Measurements from ENCODE around the gene HK3.

Gene HK3

DNA sequence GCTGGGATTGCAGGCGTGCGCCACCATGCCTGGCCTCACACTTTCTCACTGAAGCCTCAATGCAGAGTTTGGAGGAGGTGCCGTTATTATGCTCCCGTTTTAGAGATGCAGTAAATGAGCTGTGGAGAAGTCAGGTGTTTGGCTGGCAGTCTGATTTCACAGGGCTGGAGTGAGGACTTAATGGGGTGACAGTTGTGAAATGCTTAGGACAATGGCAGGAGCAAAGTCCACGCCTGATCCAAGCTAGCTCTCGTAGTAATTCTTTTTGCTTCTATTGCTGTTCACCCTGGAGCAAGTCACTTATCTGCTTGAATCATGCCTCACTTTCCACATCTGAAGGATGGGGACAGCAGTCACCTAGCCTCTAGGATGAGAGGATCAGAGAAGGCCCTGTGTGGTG lies 67.0 kb downstream of the HK3 start:
- no peak overlapping the region for H3K4me3 ChIP-seq (ENCODE audit: low read length)
- no peaks in the 10 kb centered on the region for H3K9me3 ChIP-seq (ENCODE audit: insufficient read depth, low read length)
- H3K4me1 ChIP-seq (ENCODE audit: low read length): no peaks in the 10 kb centered on the region
- H4K20me1 ChIP-seq (ENCODE audit: insufficient read depth, low read length): no peaks in the 10 kb centered on the region
- no peak overlapping the region for H3K27ac ChIP-seq (ENCODE audit: low read length)
- no peak overlapping the region for H3K9ac ChIP-seq (ENCODE audit: low read length)
- no peak overlapping the region for H3K4me2 ChIP-seq (ENCODE audit: low read length)
- H3K36me3 ChIP-seq (replicated peaks; ENCODE audit: low read depth, low read length): no peaks in the 10 kb centered on the region
- no peak overlapping the region for H2AFZ ChIP-seq (ENCODE audit: low read depth, low read length)
- TF ChIP-seq, protein P1, sequence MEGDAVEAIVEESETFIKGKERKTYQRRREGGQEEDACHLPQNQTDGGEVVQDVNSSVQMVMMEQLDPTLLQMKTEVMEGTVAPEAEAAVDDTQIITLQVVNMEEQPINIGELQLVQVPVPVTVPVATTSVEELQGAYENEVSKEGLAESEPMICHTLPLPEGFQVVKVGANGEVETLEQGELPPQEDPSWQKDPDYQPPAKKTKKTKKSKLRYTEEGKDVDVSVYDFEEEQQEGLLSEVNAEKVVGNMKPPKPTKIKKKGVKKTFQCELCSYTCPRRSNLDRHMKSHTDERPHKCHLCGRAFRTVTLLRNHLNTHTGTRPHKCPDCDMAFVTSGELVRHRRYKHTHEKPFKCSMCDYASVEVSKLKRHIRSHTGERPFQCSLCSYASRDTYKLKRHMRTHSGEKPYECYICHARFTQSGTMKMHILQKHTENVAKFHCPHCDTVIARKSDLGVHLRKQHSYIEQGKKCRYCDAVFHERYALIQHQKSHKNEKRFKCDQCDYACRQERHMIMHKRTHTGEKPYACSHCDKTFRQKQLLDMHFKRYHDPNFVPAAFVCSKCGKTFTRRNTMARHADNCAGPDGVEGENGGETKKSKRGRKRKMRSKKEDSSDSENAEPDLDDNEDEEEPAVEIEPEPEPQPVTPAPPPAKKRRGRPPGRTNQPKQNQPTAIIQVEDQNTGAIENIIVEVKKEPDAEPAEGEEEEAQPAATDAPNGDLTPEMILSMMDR (IDR thresholded peaks at IDR 0.05; ENCODE audit: low read depth, low read length): no peak
- TF ChIP-seq EZH2phosphoT487 (IDR thresholded peaks at IDR 0.05; ENCODE audit: low read depth): no peak
- no peaks in the 10 kb centered on the region for H3K79me2 ChIP-seq (ENCODE audit: low read length)
- H3K27me3 ChIP-seq (ENCODE audit: low read depth, low read length): peaks cover 7% of the 10 kb centered on the region; the same call in 1 of the 2 replicates

DNA sequence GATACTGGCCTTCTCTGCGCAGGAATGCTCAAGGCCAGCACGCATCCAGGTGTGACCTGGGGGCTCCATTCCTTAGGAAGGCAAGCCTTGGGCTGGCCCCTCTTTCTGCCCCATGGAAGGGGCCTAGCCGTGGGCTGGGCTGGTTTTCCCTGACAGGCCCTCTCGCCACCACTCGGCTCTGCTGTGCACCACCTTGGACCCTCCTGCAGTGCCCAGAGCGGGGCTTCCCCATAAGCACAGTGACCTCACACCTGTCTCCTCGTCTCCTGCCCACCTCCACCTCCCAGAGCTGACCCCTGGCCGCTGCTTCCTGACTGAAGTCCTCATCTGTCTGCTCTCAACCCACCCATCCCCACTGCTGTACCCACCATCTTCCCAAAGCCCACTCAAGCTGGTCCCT lies 67.7 kb downstream of the HK3 start:
- H3K27me3 ChIP-seq (ENCODE audit: low read depth, low read length): peaks cover 7% of the 10 kb centered on the region; the same call in 1 of the 2 replicates
- no peak for TF ChIP-seq EZH2phosphoT487 (IDR thresholded peaks at IDR 0.05; ENCODE audit: low read depth)
- TF ChIP-seq, protein P1 (IDR thresholded peaks at IDR 0.05; ENCODE audit: low read depth, low read length): no peak
- no peaks in the 10 kb centered on the region for H3K9me3 ChIP-seq (ENCODE audit: insufficient read depth, low read length)
- no peak overlapping the region for H2AFZ ChIP-seq (ENCODE audit: low read depth, low read length)
- no peak overlapping the region for H3K4me3 ChIP-seq (ENCODE audit: low read length)
- no peak overlapping the region for H3K4me2 ChIP-seq (ENCODE audit: low read length)
- no peaks in the 10 kb centered on the region for H4K20me1 ChIP-seq (ENCODE audit: insufficient read depth, low read length)
- H3K36me3 ChIP-seq (replicated peaks; ENCODE audit: low read depth, low read length): no peaks in the 10 kb centered on the region
- no peak overlapping the region for H3K27ac ChIP-seq (ENCODE audit: low read length)
- H3K9ac ChIP-seq (ENCODE audit: low read length): no peak overlapping the region
- H3K79me2 ChIP-seq (ENCODE audit: low read length): no peaks in the 10 kb centered on the region
- no peaks in the 10 kb centered on the region for H3K4me1 ChIP-seq (ENCODE audit: low read length)

DNA sequence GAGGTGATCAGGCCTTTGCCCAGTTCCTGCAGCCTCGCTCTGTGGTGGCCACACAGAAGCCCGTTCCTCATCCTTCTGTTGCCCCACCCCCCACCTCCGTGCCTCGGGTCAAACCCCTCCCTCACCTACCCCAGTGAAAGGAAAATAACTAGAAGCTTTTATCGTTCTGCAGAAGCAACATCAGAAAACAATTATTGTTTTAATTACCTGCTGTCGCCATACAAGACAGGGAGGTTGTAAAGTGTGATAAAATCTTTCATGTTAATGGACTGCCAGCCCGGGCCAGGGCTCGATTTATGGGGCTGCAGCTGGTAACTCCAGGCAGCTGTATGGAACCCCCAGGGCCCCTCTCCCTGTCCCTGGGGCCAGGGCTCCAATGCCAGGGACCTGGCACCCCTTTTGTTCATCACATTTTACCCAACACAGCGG lies 68.1 kb downstream of the HK3 start:
- Histone ChIP-seq H2AFZ (ENCODE audit: low read depth, low read length) (no peak overlapping the region), H3K4me2 (ENCODE audit: low read length) (no peak overlapping the region), H3K27me3 (ENCODE audit: low read depth, low read length) (peaks cover 7% of the 10 kb centered on the region; the same call in 1 of the 2 replicates), H3K9me3 (ENCODE audit: insufficient read depth, low read length) (no peaks in the 10 kb centered on the region), H3K27ac (ENCODE audit: low read length) (no peak overlapping the region), H3K79me2 (ENCODE audit: low read length) (no peaks in the 10 kb centered on the region), H3K4me1 (ENCODE audit: low read length) (no peaks in the 10 kb centered on the region), H3K4me3 (ENCODE audit: low read length) (no peak overlapping the region), H3K36me3 (replicated peaks; ENCODE audit: low read depth, low read length) (no peaks in the 10 kb centered on the region), H4K20me1 (ENCODE audit: insufficient read depth, low read length) (no peaks in the 10 kb centered on the region), H3K9ac (ENCODE audit: low read length) (no peak overlapping the region)
- TF ChIP-seq EZH2phosphoT487 (IDR thresholded peaks at IDR 0.05; ENCODE audit: low read depth): no peak
- TF ChIP-seq, protein P1 (IDR thresholded peaks at IDR 0.05; ENCODE audit: low read depth, low read length): no peak

Measured in OCI-LY3 (cell line).